CD14-positive monocyte (primary cell): Measurements from ENCODE around the gene EXOC3L4. TPM values are rescaled to one million over a fixed set of nuclear protein-coding genes. Genes with fewer than 3 reads are reported as not detected.

Experiments
- DNase-seq, 3 donors: peaks; one replicate each; pipeline ENCODE4 v3.0.0-alpha.2; 2011 to 2022
- H2AFZ ChIP-seq: 2 replicates; pipeline ENCODE4 v1.6.0; 2012; ENCODE audit warnings: mild to moderate bottlenecking, low read depth, low read length, inconsistent platforms; ENCODE audit not compliant: insufficient read depth, poor library complexity, severe bottlenecking
- H3K27ac ChIP-seq, 2 donors: 1 replicate in 1 of 2; 2 replicates in 1 of 2; pipeline ENCODE4 v1.5.1; 2012 to 2013; ENCODE audit warnings: low read length in 2 of 2, control low read depth in 1 of 2, inconsistent platforms in 1 of 2, low read depth in 1 of 2, mild to moderate bottlenecking in 1 of 2
- H3K27me3 ChIP-seq, 2 donors: one replicate each; pipeline versions ENCODE4 v1.6.0 to v1.6.1; 2011 to 2013; ENCODE audit warnings: low read length in 2 of 2; ENCODE audit not compliant: control insufficient read depth in 2 of 2, insufficient read depth in 2 of 2
- H3K36me3 ChIP-seq, 2 donors: replicated peaks in 1 of 2; 1 replicate in 1 of 2; 2 replicates in 1 of 2; pipeline versions ENCODE4 v1.5.1 to v1.6.1; 2012 to 2013; ENCODE audit warnings: low read length in 2 of 2, control low read depth in 1 of 2, inconsistent platforms in 1 of 2, mild to moderate bottlenecking in 1 of 2; ENCODE audit not compliant: insufficient read depth in 2 of 2, control insufficient read depth in 1 of 2
- H3K4me1 ChIP-seq, 2 donors: 1 replicate in 1 of 2; 2 replicates in 1 of 2; pipeline versions ENCODE4 v1.5.1 to v1.6.1; 2012 to 2013; ENCODE audit warnings: low read length in 2 of 2, control low read depth in 1 of 2, inconsistent platforms in 1 of 2, mild to moderate bottlenecking in 1 of 2, moderate library complexity in 1 of 2; ENCODE audit not compliant: insufficient read depth in 2 of 2, control insufficient read depth in 1 of 2
- H3K4me2 ChIP-seq: replicated peaks from 2 replicates; pipeline ENCODE3; 2012; ENCODE audit warnings: low read length, moderate library complexity, mild to moderate bottlenecking; ENCODE audit not compliant: poor library complexity, severe bottlenecking; ENCODE audit errors: extremely low read depth
- H3K4me3 ChIP-seq, 3 experiments: fragments of 200-600 bp in 1 of 3; sonication (generic) in 1 of 3; replicated peaks in 1 of 3; 1 replicate in 2 of 3; 2 replicates in 1 of 3; pipeline ENCODE4 v1.5.1; 2011 to 2013; ENCODE audit warnings: low read length in 3 of 3, mild to moderate bottlenecking in 3 of 3, control low read depth in 2 of 3, low read depth in 2 of 3, inconsistent platforms in 1 of 3, moderate library complexity in 1 of 3
- H3K79me2 ChIP-seq: 2 replicates; pipeline ENCODE4 v1.6.0; 2012; ENCODE audit warnings: mild to moderate bottlenecking, control low read depth, inconsistent platforms, low read length, moderate library complexity; ENCODE audit not compliant: insufficient read depth
- H3K9ac ChIP-seq: 2 replicates; pipeline ENCODE4 v1.6.0; 2017; ENCODE audit warnings: low read length, mild to moderate bottlenecking; ENCODE audit not compliant: insufficient read depth, poor library complexity, severe bottlenecking
- H3K9me3 ChIP-seq, 2 donors: replicated peaks in 1 of 2; 1 replicate in 1 of 2; 2 replicates in 1 of 2; pipeline versions ENCODE4 v1.5.1 to v1.6.1; 2012 to 2013; ENCODE audit warnings: low read length in 2 of 2, control low read depth in 1 of 2; ENCODE audit not compliant: control insufficient read depth in 1 of 2, insufficient read depth in 1 of 2
- H4K20me1 ChIP-seq: 2 replicates; pipeline ENCODE4 v1.6.0; 2012; ENCODE audit warnings: mild to moderate bottlenecking, low read length, control low read depth, moderate library complexity; ENCODE audit not compliant: insufficient read depth
- H3K27ac Mint-ChIP-seq, 7 donors: one replicate each; pipeline ENCODE4 v1.8.0; 2020; ENCODE audit warnings: mild to moderate bottlenecking in 7 of 7, mixed read lengths in 7 of 7, moderate library complexity in 6 of 7, inconsistent platforms in 2 of 7
- H3K27me3 Mint-ChIP-seq, 3 donors: one replicate each; pipeline ENCODE4 v1.8.0; 2021 to 2022; ENCODE audit warnings: low read depth in 3 of 3, mild to moderate bottlenecking in 3 of 3, mixed read lengths in 3 of 3, moderate library complexity in 3 of 3, inconsistent platforms in 1 of 3
- H3K36me3 Mint-ChIP-seq, 2 donors: one replicate each; pipeline ENCODE4 v1.8.0; 2020; ENCODE audit warnings: mixed read lengths in 2 of 2, inconsistent platforms in 1 of 2, mild to moderate bottlenecking in 1 of 2
- H3K4me1 Mint-ChIP-seq: one replicate; pipeline ENCODE4 v1.8.0; 2020; ENCODE audit warnings: mild to moderate bottlenecking, mixed read lengths
- H3K4me3 Mint-ChIP-seq, 2 donors: one replicate each; pipeline ENCODE4 v1.8.0; 2020; ENCODE audit warnings: mild to moderate bottlenecking in 2 of 2, mixed read lengths in 2 of 2, moderate library complexity in 1 of 2
- H3K9me3 Mint-ChIP-seq, 7 donors: one replicate each; pipeline ENCODE4 v1.8.0; 2020 to 2022; ENCODE audit warnings: mixed read lengths in 7 of 7, mild to moderate bottlenecking in 6 of 7, moderate library complexity in 6 of 7, inconsistent platforms in 2 of 7
- CTCF ChIP-seq: fragments of 200-600 bp; IDR thresholded peaks from one replicate; pipeline ENCODE4 v1.8.0; 2022; ENCODE audit warnings: antibody characterized with exemption, mild to moderate bottlenecking
- WGBS: methylation state at CpG from one replicate; pipeline ENCODE4 v1.1.5; 2013; ENCODE audit warnings: missing lambda C conversion rate; ENCODE audit not compliant: insufficient coverage; 5-methylcytosine and 5-hydroxymethylcytosine counted together
- intact Hi-C, 2 donors: fragments of 100-400 bp; cut with micrococcal nuclease; formaldehyde crosslinking; loops; one replicate each; pipeline versions ENCODE4 v1.15.0 to v1.15.1; 2023
- polyA plus RNA-seq, 3 donors: library from polyadenylated mRNA; depleted of rRNA in 1 of 3; unstranded in 2 of 3; stranded (reverse) in 1 of 3; fragments of 300-500 nt in 2 of 3; fragments of >200 nt in 1 of 3; fragmentation: Illumina TruSeq in 2 of 3; gene quantifications; 1 replicate in 2 of 3; 2 replicates in 1 of 3; pipeline ENCODE4 v1.2.3, GENCODE V29; 2012 to 2021

Gene EXOC3L4
- polyA plus RNA-seq, 3 donors = 0.17 TPM; not detected in 2

DNA sequence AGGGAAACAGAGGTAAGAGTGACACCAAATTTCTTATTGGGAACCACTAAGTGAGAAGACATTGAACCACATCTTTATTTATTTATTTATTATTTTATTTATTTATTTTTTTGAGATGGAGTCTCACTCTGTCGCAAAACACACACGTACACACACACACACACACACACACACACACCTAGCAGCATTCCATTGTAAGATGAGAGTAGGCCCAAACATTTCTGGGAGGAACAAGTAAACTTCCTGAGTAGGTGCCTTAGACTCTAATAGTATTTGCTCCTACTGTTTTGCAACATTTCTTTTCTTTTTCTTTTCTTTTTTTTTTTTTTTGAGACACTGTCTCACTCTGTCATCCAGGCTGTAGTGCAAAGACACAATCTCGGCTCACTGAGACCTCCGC, 30.1 kb upstream of the EXOC3L4 start:
- TF ChIP-seq CTCF = no peak
- Histone ChIP-seq H3K36me3 (no peaks in the 10 kb centered on the region), H3K79me2 (no peaks in the 10 kb centered on the region), H3K9me3 (no peaks in the 10 kb centered on the region), H3K27ac (no peak overlapping the region), H3K4me2 (no peak overlapping the region), H3K4me3 (no peak overlapping the region), H3K9ac (no peak overlapping the region), H3K4me1 (no peaks in the 10 kb centered on the region), H3K27me3 (peaks cover 4 to 21% of the 10 kb centered on the region in 2 donors), H2AFZ (no peak overlapping the region), H4K20me1 (no peaks in the 10 kb centered on the region)
- H3K4me1 Mint-ChIP-seq = peaks cover 5% of the 10 kb centered on the region
- DNase-seq = no peak
- no peak overlapping the region for H3K27ac Mint-ChIP-seq
- H3K36me3 Mint-ChIP-seq = no peaks in the 10 kb centered on the region
- no CpG with 5 or more reads among the region's 4 CpGs for WGBS
- peaks cover 31 to 43% (median 40%) of the 10 kb centered on the region in 3 donors for H3K27me3 Mint-ChIP-seq
- peaks cover 0 to 2% (median 0%) of the 10 kb centered on the region in 7 donors for H3K9me3 Mint-ChIP-seq
- H3K4me3 Mint-ChIP-seq = no peak overlapping the region
- intact Hi-C loops = no loop called here

GRCh38 chr14:103064978-103065377, 29.5 kb upstream of the EXOC3L4 start:
- no peaks in the 10 kb centered on the region for H4K20me1 ChIP-seq
- no peak overlapping the region for H3K9ac ChIP-seq
- Mint-ChIP-seq H3K9me3 (peaks cover 0 to 2% (median 0%) of the 10 kb centered on the region in 7 donors), H3K27me3 (peaks cover 26 to 38% (median 35%) of the 10 kb centered on the region in 3 donors), H3K4me3 (no peak overlapping the region), H3K27ac (no peak overlapping the region), H3K36me3 (no peaks in the 10 kb centered on the region), H3K4me1 (peaks cover 5% of the 10 kb centered on the region)
- H3K9me3 ChIP-seq = no peaks in the 10 kb centered on the region
- H3K27ac ChIP-seq = no peak overlapping the region
- no peak for TF ChIP-seq CTCF
- intact Hi-C loops = no loop called here
- no CpG with 5 or more reads among the region's 12 CpGs for WGBS
- no peak overlapping the region for H3K4me3 ChIP-seq
- no peaks in the 10 kb centered on the region for H3K4me1 ChIP-seq
- H3K36me3 ChIP-seq = no peaks in the 10 kb centered on the region
- no peak for DNase-seq
- H3K79me2 ChIP-seq = no peaks in the 10 kb centered on the region
- H2AFZ ChIP-seq = no peak overlapping the region
- H3K27me3 ChIP-seq = peaks cover under 1 to 16% of the 10 kb centered on the region in 2 donors
- no peak overlapping the region for H3K4me2 ChIP-seq
